PC-9 (cell line): ENCODE data around the gene ATAD2B. TPM values are rescaled to one million over a fixed set of nuclear protein-coding genes. Genes with fewer than 3 reads are reported as not detected.
A peak's percentile ranks its signal among the peaks of the same experiment; 100 is the strongest.

Experiments
- BruUV-seq: library from RNA; stranded (reverse); fragments of 400-500 nt; replicated peaks from 2 replicates; lab custom pipeline; 2021; lab: Mats Ljungman, UMichigan
- CTCF ChIA-PET: fragments of 300-600 bp; sonication (Branson Sonifier 250); formaldehyde crosslinking; loops from one replicate; lab custom pipeline; 2022; ENCODE audit warnings: antibody characterized with exemption; lab: Charles Lee
- POLR2A ChIA-PET: fragments of 300-600 bp; sonication (Branson Sonifier 250); formaldehyde crosslinking; loops from one replicate; lab custom pipeline; 2022; ENCODE audit warnings: antibody characterized with exemption; ENCODE audit not compliant: unreplicated experiment; lab: Charles Lee
- DNase-seq, 2 experiments: peaks; one replicate each; pipeline versions ENCODE4 v3.0.0 to v3.0.0-alpha.2; 2015 to 2022; ENCODE audit warnings: mixed read lengths in 1 of 2
- H2AFZ ChIP-seq: fragments of 200-600 bp; sonication (generic); 2 replicates; pipeline ENCODE4 v1.8.1; 2017; ENCODE audit warnings: antibody characterized with exemption
- H3F3A ChIP-seq: fragments of 200-600 bp; sonication (generic); 2 replicates; pipeline ENCODE4 v1.8.1; 2017; ENCODE audit warnings: antibody characterized with exemption, mild to moderate bottlenecking, low read depth; ENCODE audit not compliant: insufficient read depth
- H3K27ac ChIP-seq: fragments of 200-600 bp; sonication (generic); 2 replicates; pipeline ENCODE4 v1.6.1; 2016; ENCODE audit warnings: mixed run types
- H3K27me3 ChIP-seq: fragments of 200-600 bp; sonication (generic); 2 replicates; pipeline ENCODE4 v1.6.1; 2016; ENCODE audit warnings: low read depth, mixed run types; ENCODE audit not compliant: insufficient read depth
- H3K36me3 ChIP-seq: fragments of 200-600 bp; sonication (generic); 2 replicates; pipeline ENCODE4 v1.6.1; 2016; ENCODE audit warnings: low read depth, mixed run types
- H3K4me1 ChIP-seq: fragments of 200-600 bp; sonication (generic); replicated peaks from 2 replicates; pipeline ENCODE4 v1.6.1; 2016; ENCODE audit warnings: mixed run types; ENCODE audit not compliant: insufficient read depth
- H3K4me2 ChIP-seq: fragments of 200-600 bp; sonication (generic); 2 replicates; pipeline ENCODE4 v1.6.1; 2017; ENCODE audit warnings: mixed run types
- H3K4me3 ChIP-seq: fragments of 200-600 bp; sonication (generic); 2 replicates; pipeline ENCODE4 v1.6.1; 2016; ENCODE audit warnings: mixed run types
- H3K79me2 ChIP-seq: fragments of 200-600 bp; sonication (generic); 2 replicates; pipeline ENCODE4 v1.6.1; 2017; ENCODE audit warnings: low read depth, mixed run types
- H3K9me2 ChIP-seq: fragments of 200-600 bp; sonication (generic); 2 replicates; pipeline ENCODE4 v1.8.1; 2017; ENCODE audit warnings: mild to moderate bottlenecking; ENCODE audit not compliant: insufficient read depth
- H3K9me3 ChIP-seq: fragments of 200-600 bp; sonication (generic); 2 replicates; pipeline ENCODE4 v1.8.1; 2016; ENCODE audit warnings: low read depth; ENCODE audit not compliant: insufficient read depth
- H4K20me1 ChIP-seq: fragments of 200-600 bp; sonication (generic); 2 replicates; pipeline ENCODE4 v1.8.1; 2017; ENCODE audit not compliant: insufficient read depth
- EZH2 ChIP-seq: fragments of 200-600 bp; sonication (generic); IDR thresholded peaks from 2 replicates; pipeline ENCODE4 v1.8.0; 2017; ENCODE audit warnings: antibody characterized with exemption, low read depth
- intact Hi-C: fragments of 100-400 bp; cut with micrococcal nuclease; formaldehyde crosslinking; loops from one replicate; pipeline ENCODE4 v1.10.0; 2022; ENCODE audit not compliant: unreplicated experiment
- total RNA-seq: library from RNA; stranded (reverse); gene quantifications from 2 replicates; pipeline ENCODE4 v1.2.3, GENCODE V29; 2021
- TF ChIP-seq, protein P1 (sequence below): fragments of 200-600 bp; sonication (generic); conservative IDR thresholded peaks from 2 replicates; pipeline ENCODE4 v1.6.1; 2017; ENCODE audit warnings: mixed run types, antibody characterized with exemption, mild to moderate bottlenecking, moderate library complexity

The ATAD2B gene
- total RNA-seq, 1 experiment from 2014 or later: 12.6 TPM

GRCh38 chr2:23762141-23762540 is 164.8 kb downstream of the ATAD2B start:
- ChIA-PET POLR2A (no interaction called here), CTCF (no interaction called here)
- Histone ChIP-seq H3K4me1 (peaks cover 12% of the 10 kb centered on the region), H3K9me3 (no peaks in the 10 kb centered on the region), H3K4me3 (no peak overlapping the region), H3K27ac (no peak overlapping the region), H3K27me3 (no peaks in the 10 kb centered on the region), H3K79me2 (no peaks in the 10 kb centered on the region), H3F3A (peaks cover 11% of the 10 kb centered on the region; the same call in 1 of the 2 replicates), H3K4me2 (no peak overlapping the region), H2AFZ (no peak overlapping the region), H4K20me1 (no peaks in the 10 kb centered on the region), H3K36me3 (peaks cover 11% of the 10 kb centered on the region; the same call in 1 of the 2 replicates), H3K9me2 (no peaks in the 10 kb centered on the region)
- DNase-seq: no peak
- intact Hi-C loops: no loop called here
- BruUV-seq: no TSS peak
- TF ChIP-seq EZH2: no peak
- TF ChIP-seq, protein P1, sequence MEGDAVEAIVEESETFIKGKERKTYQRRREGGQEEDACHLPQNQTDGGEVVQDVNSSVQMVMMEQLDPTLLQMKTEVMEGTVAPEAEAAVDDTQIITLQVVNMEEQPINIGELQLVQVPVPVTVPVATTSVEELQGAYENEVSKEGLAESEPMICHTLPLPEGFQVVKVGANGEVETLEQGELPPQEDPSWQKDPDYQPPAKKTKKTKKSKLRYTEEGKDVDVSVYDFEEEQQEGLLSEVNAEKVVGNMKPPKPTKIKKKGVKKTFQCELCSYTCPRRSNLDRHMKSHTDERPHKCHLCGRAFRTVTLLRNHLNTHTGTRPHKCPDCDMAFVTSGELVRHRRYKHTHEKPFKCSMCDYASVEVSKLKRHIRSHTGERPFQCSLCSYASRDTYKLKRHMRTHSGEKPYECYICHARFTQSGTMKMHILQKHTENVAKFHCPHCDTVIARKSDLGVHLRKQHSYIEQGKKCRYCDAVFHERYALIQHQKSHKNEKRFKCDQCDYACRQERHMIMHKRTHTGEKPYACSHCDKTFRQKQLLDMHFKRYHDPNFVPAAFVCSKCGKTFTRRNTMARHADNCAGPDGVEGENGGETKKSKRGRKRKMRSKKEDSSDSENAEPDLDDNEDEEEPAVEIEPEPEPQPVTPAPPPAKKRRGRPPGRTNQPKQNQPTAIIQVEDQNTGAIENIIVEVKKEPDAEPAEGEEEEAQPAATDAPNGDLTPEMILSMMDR: no peak

DNA sequence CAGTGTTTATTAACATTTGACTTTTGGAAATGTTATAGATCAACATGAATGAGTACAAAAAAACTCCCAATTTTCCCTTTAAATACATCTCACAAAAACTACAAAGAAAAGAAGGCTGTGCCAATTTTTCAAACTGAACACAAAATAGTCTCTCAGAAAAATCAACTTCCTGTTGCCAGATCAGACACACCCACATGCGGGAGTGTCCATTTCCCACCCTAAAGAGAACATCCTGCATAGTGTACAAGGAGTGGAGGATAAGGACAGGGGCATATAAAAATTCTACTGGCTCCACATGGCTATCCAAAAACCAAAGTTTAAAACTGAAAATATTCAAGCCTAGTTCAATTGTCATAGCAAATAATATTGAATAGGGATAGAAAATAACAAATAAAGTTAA is 165.3 kb downstream of the ATAD2B start:
- ChIA-PET CTCF (no interaction called here), POLR2A (no interaction called here)
- Histone ChIP-seq H3K27me3 (no peaks in the 10 kb centered on the region), H4K20me1 (no peaks in the 10 kb centered on the region), H2AFZ (no peak overlapping the region), H3K27ac (no peak overlapping the region), H3K4me2 (no peak overlapping the region), H3K36me3 (peaks cover 11% of the 10 kb centered on the region; the same call in 1 of the 2 replicates), H3K4me1 (peaks cover 12% of the 10 kb centered on the region), H3K4me3 (no peak overlapping the region), H3K9me2 (no peaks in the 10 kb centered on the region), H3F3A (peaks cover 11% of the 10 kb centered on the region; the same call in 1 of the 2 replicates), H3K9me3 (no peaks in the 10 kb centered on the region), H3K79me2 (no peaks in the 10 kb centered on the region)
- BruUV-seq: no TSS peak
- TF ChIP-seq EZH2: no peak
- TF ChIP-seq, protein P1: no peak
- no peak for DNase-seq
- intact Hi-C loops: loop anchor here (2.0 kb wide), 1 partner anchor 563 kb away; no protein-coding TSS in a partner anchor

GRCh38 chr2:23760736-23761135 is 166.2 kb downstream of the ATAD2B start:
- TF ChIP-seq, protein P1: peak; percentile 70
- no peak for TF ChIP-seq EZH2
- no peaks in the 10 kb centered on the region for H4K20me1 ChIP-seq
- intact Hi-C loops: loop anchor here (2.0 kb wide), 1 partner anchor 562 kb away; no protein-coding TSS in a partner anchor
- no peaks in the 10 kb centered on the region for H3K9me2 ChIP-seq
- DNase-seq: no peak
- peaks cover 11% of the 10 kb centered on the region; the same call in 1 of the 2 replicates for H3K36me3 ChIP-seq
- H3K4me3 ChIP-seq: no peak overlapping the region
- BruUV-seq: no TSS peak
- H3K4me1 ChIP-seq: peaks cover 12% of the 10 kb centered on the region
- no peaks in the 10 kb centered on the region for H3K9me3 ChIP-seq
- CTCF ChIA-PET: no interaction called here
- no peak overlapping the region for H3K4me2 ChIP-seq
- POLR2A ChIA-PET: no interaction called here
- no peaks in the 10 kb centered on the region for H3K79me2 ChIP-seq
- H3K27ac ChIP-seq: no peak overlapping the region
- peaks cover 11% of the 10 kb centered on the region; the same call in 1 of the 2 replicates for H3F3A ChIP-seq
- no peaks in the 10 kb centered on the region for H3K27me3 ChIP-seq
- H2AFZ ChIP-seq: no peak overlapping the region
